HCT116 (cell line): ENCODE measurements around the gene CATSPERE. TPM values are rescaled to one million over a fixed set of nuclear protein-coding genes. Genes with fewer than 3 reads are reported as not detected.

ENCODE experiments used
- ATAC-seq: fragments of 200-7000 bp; cut with Tn5 transposase; 2 replicates; pipeline ENCODE4 v1.9.1; 2020; ENCODE audit warnings: mild to moderate bottlenecking, moderate library complexity
- BruUV-seq: library from RNA; stranded (reverse); fragments of 400-500 nt; replicated peaks from 2 replicates; lab custom pipeline; 2021; lab: Mats Ljungman, UMichigan
- CTCF ChIA-PET: fragments of 300-600 bp; sonication (Branson Sonifier 250); formaldehyde crosslinking; loops from one replicate; lab custom pipeline; 2021; ENCODE audit warnings: antibody characterized with exemption; lab: Charles Lee
- POLR2A ChIA-PET: fragments of 300-600, 350-600 bp; sonication (Branson Sonifier 250); formaldehyde crosslinking; loops from one replicate; lab custom pipeline; 2021; ENCODE audit warnings: antibody characterized with exemption; lab: Charles Lee
- RAD21 ChIA-PET, 2 experiments: fragments of 300-600 bp; sonication (Branson Sonifier 250); formaldehyde crosslinking; loops; one replicate each; lab custom pipeline; 2023; ENCODE audit warnings: low total read pairs in 2 of 2; ENCODE audit not compliant: uncharacterized antibody in 2 of 2, unreplicated experiment in 2 of 2, low non-redundant PET in 1 of 2; lab: Charles Lee
- DNase-seq: peaks from one replicate; pipeline ENCODE4 v3.0.0-alpha.2; 2010; ENCODE audit warnings: low read depth, low spot score
- H2AFZ ChIP-seq: fragments of 200-600 bp; shearing (Covaris generic), sonication (generic); 2 replicates; pipeline ENCODE4 v1.6.1; 2017; ENCODE audit warnings: low read depth, mixed run types, mixed read lengths, antibody characterized with exemption, low read length; ENCODE audit not compliant: poor library complexity, severe bottlenecking
- H3K27ac ChIP-seq: 2 replicates; pipeline ENCODE4 v1.5.1; 2012; ENCODE audit warnings: low read depth, low read length
- H3K27me3 ChIP-seq: fragments of 200-600 bp; sonication (generic); 2 replicates; pipeline ENCODE4 v1.6.1; 2016; ENCODE audit warnings: mixed run types, low read length, mixed read lengths; ENCODE audit not compliant: insufficient read depth
- H3K36me3 ChIP-seq, 2 experiments: fragments of 200-500 bp in 1 of 2; fragments of 200-600 bp in 1 of 2; sonication (Bioruptor generic) in 1 of 2; sonication (generic) in 1 of 2; 2 replicates each; pipeline versions ENCODE4 v1.5.1 to v1.6.1; 2014 to 2016; ENCODE audit warnings: low read length in 2 of 2, inconsistent platforms in 1 of 2, mixed read lengths in 1 of 2, mixed run types in 1 of 2; ENCODE audit not compliant: insufficient read depth in 2 of 2, control insufficient read depth in 1 of 2
- H3K4me1 ChIP-seq, 2 experiments: fragments of 200-600 bp in 1 of 2; sonication (generic) in 1 of 2; 2 replicates each; pipeline versions ENCODE4 v1.5.1 to v1.6.1; 2012 to 2017; ENCODE audit warnings: low read length in 2 of 2, inconsistent platforms in 1 of 2, mild to moderate bottlenecking in 1 of 2, mixed read lengths in 1 of 2, mixed run types in 1 of 2, moderate library complexity in 1 of 2; ENCODE audit not compliant: insufficient read depth in 2 of 2, control insufficient read depth in 1 of 2
- H3K4me2 ChIP-seq: fragments of 200-600 bp; sonication (generic); 2 replicates; pipeline ENCODE4 v1.6.1; 2017; ENCODE audit warnings: mixed run types, low read length, mixed read lengths
- H3K4me3 ChIP-seq, 2 experiments: fragments of 200-600 bp in 1 of 2; sonication (generic) in 1 of 2; replicated peaks in 1 of 2; 2 replicates each; pipeline ENCODE4 v1.5.1; 2011 to 2016; ENCODE audit warnings: low read length in 2 of 2, control low read depth in 1 of 2, low read depth in 1 of 2, mild to moderate bottlenecking in 1 of 2, mixed read lengths in 1 of 2, mixed run types in 1 of 2
- H3K79me2 ChIP-seq: fragments of 200-600 bp; sonication (generic); 2 replicates; pipeline ENCODE4 v1.6.1; 2017; ENCODE audit warnings: mild to moderate bottlenecking, mixed run types, low read length, moderate library complexity, mixed read lengths; ENCODE audit not compliant: insufficient read depth
- H3K9ac ChIP-seq: fragments of 200-600 bp; sonication (generic); 2 replicates; pipeline ENCODE4 v1.6.1; 2016; ENCODE audit warnings: low read length, mixed read lengths
- H3K9me2 ChIP-seq: fragments of 200-600 bp; sonication (generic), shearing (Covaris generic); 2 replicates; pipeline ENCODE4 v1.6.1; 2017; ENCODE audit warnings: mixed run types, mild to moderate bottlenecking, moderate library complexity; ENCODE audit not compliant: insufficient read depth
- H3K9me3 ChIP-seq, 2 experiments: fragments of 200-500 bp in 1 of 2; fragments of 200-600 bp in 1 of 2; sonication (Bioruptor generic) in 1 of 2; sonication (generic) in 1 of 2; 2 replicates each; pipeline ENCODE4 v1.6.1; 2014 to 2017; ENCODE audit warnings: low read length in 2 of 2, mixed read lengths in 2 of 2, inconsistent platforms in 1 of 2, low read depth in 1 of 2, mild to moderate bottlenecking in 1 of 2, mixed run types in 1 of 2, moderate library complexity in 1 of 2; ENCODE audit not compliant: control insufficient read depth in 1 of 2, insufficient read depth in 1 of 2
- H4K20me1 ChIP-seq: fragments of 200-600 bp; sonication (generic), shearing (Covaris generic); 2 replicates; pipeline ENCODE4 v1.6.1; 2017; ENCODE audit warnings: mixed run types, mild to moderate bottlenecking, moderate library complexity; ENCODE audit not compliant: insufficient read depth
- ATF3 ChIP-seq: IDR thresholded peaks from 2 replicates; pipeline ENCODE4 v1.6.1; 2012
- CTCF ChIP-seq, 3 experiments: fragments of 200-600 bp in 1 of 3; sonication (generic) in 1 of 3; IDR thresholded peaks in 2 of 3; conservative IDR thresholded peaks in 1 of 3; 2 replicates each; pipeline ENCODE4 v1.5.1; 2012 to 2017; ENCODE audit warnings: low read depth in 2 of 3, low read length in 2 of 3, antibody characterized with exemption in 1 of 3, borderline replicate concordance in 1 of 3, control low read depth in 1 of 3, mild to moderate bottlenecking in 1 of 3, mixed read lengths in 1 of 3, mixed run types in 1 of 3, moderate library complexity in 1 of 3; ENCODE audit not compliant: insufficient read depth in 1 of 3
- EZH2phosphoT487 ChIP-seq: fragments of 200-600 bp; IDR thresholded peaks from 2 replicates; pipeline ENCODE4 v1.6.1; 2018; ENCODE audit warnings: antibody characterized with exemption, borderline replicate concordance
- JUND ChIP-seq: IDR thresholded peaks from 2 replicates; pipeline ENCODE4 v1.6.1; 2012
- MAX ChIP-seq: IDR thresholded peaks from 2 replicates; pipeline ENCODE4 v1.6.1; 2012
- POLR2AphosphoS5 ChIP-seq: IDR thresholded peaks from 2 replicates; pipeline ENCODE4 v1.6.1; 2011; ENCODE audit warnings: mild to moderate bottlenecking, low read depth, low read length, moderate library complexity
- RAD21 ChIP-seq: IDR thresholded peaks from 2 replicates; pipeline ENCODE4 v1.6.1; 2012; ENCODE audit warnings: low read depth, mild to moderate bottlenecking
- REST ChIP-seq: IDR thresholded peaks from 2 replicates; pipeline ENCODE4 v1.6.1; 2012; ENCODE audit warnings: low read depth
- SIN3A ChIP-seq: IDR thresholded peaks from 2 replicates; pipeline ENCODE4 v1.6.1; 2012; ENCODE audit warnings: low read depth
- SP1 ChIP-seq: IDR thresholded peaks from 2 replicates; pipeline ENCODE4 v1.6.1; 2012; ENCODE audit warnings: low read depth
- SRF ChIP-seq: IDR thresholded peaks from 2 replicates; pipeline ENCODE4 v1.6.1; 2012; ENCODE audit warnings: low read depth
- YY1 ChIP-seq: IDR thresholded peaks from 2 replicates; pipeline ENCODE4 v1.6.1; 2011; ENCODE audit warnings: low read length, low read depth, moderate library complexity, mild to moderate bottlenecking; ENCODE audit not compliant: insufficient replicate concordance; ENCODE audit errors: extremely low read depth
- ZBTB33 ChIP-seq: IDR thresholded peaks from 2 replicates; pipeline ENCODE4 v1.6.1; 2011; ENCODE audit warnings: mild to moderate bottlenecking, low read length, moderate library complexity; ENCODE audit not compliant: insufficient replicate concordance; ENCODE audit errors: extremely low read depth
- ZFX ChIP-seq: fragments of 450-650 bp; IDR thresholded peaks from 2 replicates; pipeline ENCODE4 v1.6.1; 2017
- ZNF274 ChIP-seq: fragments of 200-500 bp; sonication (Bioruptor generic); IDR thresholded peaks from 2 replicates; pipeline ENCODE4 v1.6.1; 2014; ENCODE audit warnings: mild to moderate bottlenecking, low read depth, low read length, inconsistent platforms
- intact Hi-C: fragments of 100-400 bp; cut with micrococcal nuclease; formaldehyde crosslinking; loops from 2 replicates; pipeline ENCODE4 v1.10.0; 2022
- total RNA-seq: library from RNA; stranded (reverse); gene quantifications from one replicate; pipeline ENCODE4 v1.2.1, GENCODE V29; 2021; ENCODE audit not compliant: unreplicated experiment

Gene CATSPERE
- total RNA-seq, 1 experiment from 2014 or later: 0.34 TPM

- ATAC-seq (no peak), DNase-seq (no peak)
- ChIA-PET POLR2A (no interaction called here), RAD21 (no interaction called here), CTCF (no interaction called here)
- Histone ChIP-seq H3K27ac (no peak overlapping the region), H3K4me3 (no peak overlapping the region), H3K4me2 (no peak overlapping the region), H3K9me3 (no peaks in the 10 kb centered on the region; a peak in 1 of 4 replicates), H3K79me2 (peaks cover 82% of the 10 kb centered on the region), H3K4me1 (no peaks in the 10 kb centered on the region), H3K9me2 (no peaks in the 10 kb centered on the region), H3K9ac (no peak overlapping the region), H4K20me1 (no peaks in the 10 kb centered on the region), H2AFZ (no peak overlapping the region), H3K27me3 (no peaks in the 10 kb centered on the region), H3K36me3 (peaks cover 0 to 8% of the 10 kb centered on the region in 2 experiments; a peak in 1 of 4 replicates)
- intact Hi-C loops: no loop called here
- TF ChIP-seq ZBTB33: no peak
- no peak for TF ChIP-seq ZNF274
- TF ChIP-seq SRF: no peak
- no peak for TF ChIP-seq ZFX
- no peak for TF ChIP-seq RAD21
- TF ChIP-seq YY1: no peak
- TF ChIP-seq EZH2phosphoT487: no peak
- no peak for TF ChIP-seq JUND
- TF ChIP-seq MAX: no peak
- TF ChIP-seq CTCF (IDR thresholded peaks at IDR 0.05 in 2 of 3, conservative IDR thresholded peaks at IDR 0.05 in 1 of 3; ENCODE audit: borderline replicate concordance in 1 of 3, insufficient read depth in 1 of 3, low read depth in 2 of 3, low read length in 2 of 3): no peak
- TF ChIP-seq SP1: no peak
- no peak for TF ChIP-seq SIN3A
- no peak for TF ChIP-seq ATF3
- TF ChIP-seq REST: no peak
- no peak for TF ChIP-seq POLR2AphosphoS5
- no TSS peak for BruUV-seq
These were observed 203.3 kb downstream of the CATSPERE start for GRCh38 chr1:244664353-244664752.
